Osteocyte (in vitro differentiated cells): ENCODE data around the gene UBAC2. TPM values are rescaled to one million over a fixed set of nuclear protein-coding genes. Genes with fewer than 3 reads are reported as not detected.

ENCODE experiments used
- DNase-seq: peaks from one replicate; pipeline ENCODE4 v3.0.0; 2021; ENCODE audit warnings: mixed read lengths; ENCODE audit not compliant: unreplicated experiment; ENCODE audit errors: extremely low spot score
- H3K27ac Mint-ChIP-seq: one replicate; pipeline ENCODE4 v1.8.0; 2021; ENCODE audit warnings: mild to moderate bottlenecking, mixed read lengths; ENCODE audit not compliant: unreplicated experiment
- H3K27me3 Mint-ChIP-seq: one replicate; pipeline ENCODE4 v1.8.0; 2021; ENCODE audit warnings: mixed read lengths; ENCODE audit not compliant: unreplicated experiment
- H3K36me3 Mint-ChIP-seq: one replicate; pipeline ENCODE4 v1.8.0; 2021; ENCODE audit warnings: mixed read lengths; ENCODE audit not compliant: unreplicated experiment
- H3K4me1 Mint-ChIP-seq: one replicate; pipeline ENCODE4 v1.8.0; 2021; ENCODE audit warnings: mixed read lengths; ENCODE audit not compliant: unreplicated experiment
- H3K4me3 Mint-ChIP-seq: one replicate; pipeline ENCODE4 v1.8.0; 2021; ENCODE audit warnings: mild to moderate bottlenecking, moderate library complexity, mixed read lengths; ENCODE audit not compliant: unreplicated experiment
- H3K9me3 Mint-ChIP-seq: one replicate; pipeline ENCODE4 v1.8.0; 2021; ENCODE audit warnings: mixed read lengths; ENCODE audit not compliant: unreplicated experiment
- CTCF ChIP-seq: fragments of 200-600 bp; sonication (generic); IDR thresholded peaks from 2 replicates; pipeline ENCODE4 v1.5.0; 2021; ENCODE audit warnings: antibody characterized with exemption, mild to moderate bottlenecking, moderate library complexity
- total RNA-seq: library from RNA; stranded (reverse); gene quantifications from 2 replicates; pipeline ENCODE4 v1.2.1, GENCODE V29; 2021

The UBAC2 gene
- total RNA-seq, 1 donor from 2014 or later = 64.0 TPM

GRCh38 chr13:99157046-99157445 lies 43.6 kb upstream of the UBAC2 start:
- H3K36me3 Mint-ChIP-seq = no peaks in the 10 kb centered on the region
- no peak for DNase-seq
- H3K27ac Mint-ChIP-seq = no peak overlapping the region
- peaks cover 15% of the 10 kb centered on the region for H3K27me3 Mint-ChIP-seq
- H3K9me3 Mint-ChIP-seq = no peaks in the 10 kb centered on the region
- TF ChIP-seq CTCF = no peak
- H3K4me3 Mint-ChIP-seq = no peak overlapping the region
- peaks cover 2% of the 10 kb centered on the region for H3K4me1 Mint-ChIP-seq

DNA sequence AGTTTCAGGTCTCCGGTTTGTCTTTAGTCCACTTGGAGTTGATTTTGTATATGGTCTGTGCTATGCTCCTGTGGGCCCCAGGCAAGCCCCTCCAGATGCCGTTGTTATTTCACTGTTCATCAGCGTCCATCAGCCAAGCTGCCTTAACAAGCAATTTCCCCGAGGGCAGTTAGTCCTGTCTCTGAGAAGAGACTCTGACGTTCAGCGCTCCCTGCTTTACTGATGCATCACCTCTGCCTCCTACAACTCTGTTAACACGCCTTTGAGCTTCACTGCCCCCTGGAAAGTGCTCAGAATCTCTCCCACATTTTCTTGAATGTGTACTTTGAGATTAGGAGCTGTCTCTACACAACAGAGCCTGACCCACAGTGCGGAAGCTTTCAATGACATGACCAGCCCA lies 41.8 kb upstream of the UBAC2 start:
- DNase-seq = no peak
- Mint-ChIP-seq H3K36me3 (no peaks in the 10 kb centered on the region), H3K27ac (no peak overlapping the region), H3K27me3 (peaks cover 15% of the 10 kb centered on the region), H3K9me3 (no peaks in the 10 kb centered on the region), H3K4me1 (peaks cover 2% of the 10 kb centered on the region), H3K4me3 (no peak overlapping the region)
- TF ChIP-seq CTCF = no peak

GRCh38 chr13:99159331-99160061 lies 41.2 kb upstream of the UBAC2 start:
- DNase-seq = no peak
- Mint-ChIP-seq H3K27me3 (peaks cover 15% of the 10 kb centered on the region), H3K36me3 (no peaks in the 10 kb centered on the region), H3K27ac (no peak overlapping the region), H3K4me3 (no peak overlapping the region), H3K4me1 (peaks cover 2% of the 10 kb centered on the region), H3K9me3 (no peaks in the 10 kb centered on the region)
- TF ChIP-seq CTCF = no peak

GRCh38 chr13:99160415-99160814 lies 40.2 kb upstream of the UBAC2 start:
- TF ChIP-seq CTCF = no peak
- Mint-ChIP-seq H3K27ac (no peak overlapping the region), H3K4me3 (no peak overlapping the region), H3K27me3 (peaks cover 15% of the 10 kb centered on the region), H3K4me1 (peaks cover 2% of the 10 kb centered on the region), H3K9me3 (no peaks in the 10 kb centered on the region), H3K36me3 (no peaks in the 10 kb centered on the region)
- DNase-seq = no peak

DNA sequence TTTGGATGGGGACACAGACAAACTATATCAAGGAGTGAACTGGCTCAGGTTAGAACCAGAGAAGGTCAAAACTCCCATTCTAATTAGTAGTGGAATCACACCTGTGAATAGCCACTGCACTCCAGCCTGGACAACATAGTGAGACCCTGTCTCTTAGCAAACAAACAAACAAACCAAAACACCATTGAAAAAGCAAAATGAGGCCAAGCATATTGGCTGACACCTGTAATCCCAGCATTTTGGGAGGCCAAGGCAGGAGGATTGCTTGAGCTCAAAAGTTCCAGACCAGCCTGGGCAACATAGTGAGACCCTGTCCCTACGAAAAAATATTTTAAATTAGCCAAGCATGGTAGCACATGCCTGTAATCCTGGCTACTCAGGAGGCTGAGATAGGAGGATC lies 39.1 kb upstream of the UBAC2 start:
- Mint-ChIP-seq H3K4me3 (no peak overlapping the region), H3K36me3 (no peaks in the 10 kb centered on the region), H3K4me1 (peaks cover 2% of the 10 kb centered on the region), H3K9me3 (no peaks in the 10 kb centered on the region), H3K27ac (no peak overlapping the region), H3K27me3 (peaks cover 15% of the 10 kb centered on the region)
- no peak for DNase-seq
- TF ChIP-seq CTCF = no peak
